Activated T-helper 9 cell treated with anti-CD3 and anti-CD28 coated beads, Interleukin-2, amount 50 U/mL, for 16 hours (primary cell): ENCODE results near the gene SLC17A5.
"Not testable (repeated sequence)": the region's sequence is repeated elsewhere in the genome, so short reads cannot be mapped to it uniquely, and the experiment has no call there.

Experiments used
- DNase-seq: peaks from one replicate; pipeline ENCODE4 v3.0.0-alpha.2; 2020; ENCODE audit warnings: low read depth

The SLC17A5 gene

DNA sequence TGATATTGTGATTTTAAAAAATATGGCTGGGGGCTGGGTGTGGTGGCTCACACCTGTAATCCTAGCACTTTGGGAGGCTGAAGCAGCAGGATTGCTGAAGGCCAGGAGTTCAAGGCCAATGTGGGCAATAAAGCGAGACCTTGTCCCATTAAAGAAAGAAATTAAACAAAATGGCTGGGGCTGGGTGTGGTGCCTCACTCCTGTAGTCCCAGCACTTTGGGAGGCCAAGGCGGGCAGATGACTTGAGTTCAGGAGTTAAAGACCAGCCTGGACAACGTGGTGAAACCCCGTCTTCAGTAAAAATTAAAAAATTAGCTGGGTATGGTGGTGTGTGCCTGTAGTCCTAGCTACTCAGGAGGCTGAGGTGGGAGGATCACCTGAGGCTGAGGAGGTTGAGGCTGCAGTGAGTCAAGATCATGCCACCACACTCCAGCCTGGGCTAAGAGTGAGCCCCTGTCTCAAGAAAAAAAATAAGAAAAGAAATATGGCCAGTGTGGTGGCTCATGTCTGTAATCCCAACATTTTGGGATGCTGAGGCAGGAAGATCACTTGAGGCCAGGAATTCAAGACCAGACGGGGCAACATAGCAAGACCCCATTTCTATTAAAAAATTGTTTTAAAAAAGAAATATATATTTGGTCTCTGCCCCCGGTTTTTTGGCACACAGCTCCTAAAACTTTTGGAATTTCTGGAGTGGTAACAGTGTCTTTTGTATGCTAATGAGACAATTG, 39.8 kb downstream of the SLC17A5 start:
- DNase-seq = no peak

DNA sequence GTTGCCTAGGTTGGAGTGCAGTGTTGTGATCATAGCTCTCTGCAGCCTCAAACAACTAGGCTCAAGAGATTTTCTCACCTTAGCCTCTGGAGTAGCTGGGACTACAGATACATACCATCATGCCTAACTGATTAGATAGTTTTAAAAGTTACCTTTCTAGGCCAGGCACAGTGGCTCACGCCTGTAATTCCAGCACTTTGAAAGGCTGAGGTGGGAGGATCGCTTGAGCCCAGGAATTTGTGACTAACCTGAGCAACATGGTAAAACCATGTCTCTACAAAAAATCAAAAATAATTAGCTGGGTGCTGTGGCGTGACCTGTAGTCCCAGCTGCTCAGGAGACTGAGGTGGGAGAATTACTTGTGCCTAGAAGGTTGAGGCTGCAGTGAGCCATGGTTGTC, 41.2 kb downstream of the SLC17A5 start:
- DNase-seq = no peak

DNA sequence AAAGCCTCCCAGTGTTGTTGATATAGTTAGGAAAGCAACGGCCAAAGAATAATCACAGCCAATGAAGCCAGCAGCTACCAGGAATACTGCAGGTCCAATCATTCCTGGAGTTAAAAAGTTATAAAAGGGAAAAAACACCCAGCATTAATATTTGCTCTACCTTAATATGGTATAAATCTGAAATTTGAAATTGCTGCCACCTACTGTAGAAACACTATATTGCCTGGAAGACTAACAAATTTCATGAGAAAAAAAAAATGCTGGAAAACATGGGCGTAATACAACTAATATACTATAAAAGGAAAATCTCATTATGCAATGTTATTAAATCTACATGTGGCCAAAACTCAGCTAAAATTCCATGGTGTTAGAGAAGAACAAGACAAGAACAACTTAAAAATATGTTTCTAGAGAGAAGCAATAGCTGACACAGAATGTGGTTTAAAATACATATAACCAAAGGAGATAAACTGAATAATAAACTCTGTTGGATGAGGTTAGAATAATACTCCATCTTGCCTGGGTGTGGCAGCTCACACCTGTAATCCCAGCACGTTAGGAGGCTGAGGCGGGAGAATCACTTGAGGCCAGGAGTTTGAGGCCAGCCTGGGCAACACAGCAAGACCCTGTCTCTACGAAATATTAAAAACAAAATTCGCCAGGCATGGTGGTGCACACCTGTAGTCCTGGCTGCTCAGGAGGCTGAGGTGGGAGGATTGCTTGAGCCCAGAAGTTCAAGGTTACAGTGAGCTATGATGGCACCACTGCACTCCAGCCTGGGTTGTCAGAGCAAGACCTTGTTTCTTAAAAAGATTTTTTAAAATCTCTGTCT, 43.1 kb downstream of the SLC17A5 start:
- no peak for DNase-seq

DNA sequence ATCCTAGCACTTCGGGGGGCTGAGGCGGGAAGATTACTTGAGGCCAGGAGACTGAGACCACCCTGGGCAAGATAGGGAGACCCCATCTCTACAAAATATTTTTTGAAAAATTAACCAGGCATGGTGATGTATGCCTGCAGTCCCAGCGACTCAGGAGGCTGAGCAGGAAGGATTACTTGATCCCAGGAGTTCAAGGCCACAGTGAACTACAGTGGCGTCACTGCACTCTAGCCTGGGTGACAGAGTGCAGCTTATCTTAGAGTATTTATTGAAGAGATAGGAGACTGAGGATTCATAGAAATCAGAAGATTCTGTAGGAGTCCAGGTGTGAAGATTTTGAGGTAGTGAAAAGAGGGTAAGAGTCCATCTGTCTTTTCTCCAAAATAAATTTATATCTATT, 45.0 kb downstream of the SLC17A5 start:
- DNase-seq = no peak

DNA sequence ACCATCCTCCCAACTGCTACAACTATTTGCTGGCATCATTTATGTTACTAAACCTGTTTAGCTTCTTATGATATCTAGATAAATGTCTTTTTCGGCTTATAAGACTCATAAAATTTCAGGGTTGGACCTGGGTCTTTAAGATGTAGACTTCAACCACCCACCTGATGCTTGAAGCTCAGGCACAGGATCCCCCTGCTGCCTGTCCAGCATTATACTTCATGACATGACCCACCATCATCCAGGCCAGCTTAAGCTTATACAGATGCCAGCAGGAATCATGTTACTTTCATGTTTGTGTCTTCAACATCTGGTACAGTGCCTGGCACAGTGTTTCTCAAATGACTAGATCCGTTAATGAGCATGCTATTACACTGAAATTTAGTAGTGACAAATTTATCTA, 47.4 kb downstream of the SLC17A5 start:
- no peak for DNase-seq

DNA sequence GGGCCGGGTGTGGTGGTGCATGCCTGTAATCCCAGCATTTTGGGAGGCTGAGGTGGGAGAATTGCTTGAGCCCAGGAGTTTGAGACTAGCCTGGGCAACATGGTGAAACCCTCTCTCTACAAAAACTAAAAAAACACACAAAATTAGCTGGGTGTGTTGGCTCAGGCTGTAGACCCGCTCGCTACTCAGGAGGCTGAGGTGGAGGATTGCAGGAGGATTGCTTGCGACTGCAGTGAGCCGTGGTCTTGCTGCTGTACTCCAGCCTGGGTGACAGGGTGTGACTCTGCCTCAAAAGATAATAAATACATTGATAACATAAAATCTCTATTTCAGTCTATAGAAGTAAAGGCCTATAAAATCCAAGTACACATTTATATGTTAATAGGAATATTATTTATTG, 49.3 kb downstream of the SLC17A5 start:
- DNase-seq = no peak

DNA sequence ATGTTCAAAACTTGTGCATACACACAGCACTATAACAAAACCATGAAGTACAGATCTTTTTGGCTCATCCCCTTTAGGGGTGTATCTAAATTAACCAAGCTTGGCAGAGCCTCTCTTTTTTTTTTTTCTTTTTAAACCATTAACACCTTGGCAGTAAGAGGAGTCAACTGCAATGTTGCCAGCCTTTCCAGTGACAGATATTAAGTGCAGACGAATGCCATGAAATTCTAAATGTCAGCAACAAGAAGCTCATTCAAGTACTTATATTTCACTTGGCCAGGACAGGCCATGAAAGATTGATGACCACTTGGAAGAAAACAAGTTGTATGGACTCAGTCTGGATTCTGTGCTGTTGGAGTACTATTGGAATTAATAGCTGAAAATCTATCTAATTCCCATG, 49.8 kb downstream of the SLC17A5 start:
- DNase-seq = no peak

DNA sequence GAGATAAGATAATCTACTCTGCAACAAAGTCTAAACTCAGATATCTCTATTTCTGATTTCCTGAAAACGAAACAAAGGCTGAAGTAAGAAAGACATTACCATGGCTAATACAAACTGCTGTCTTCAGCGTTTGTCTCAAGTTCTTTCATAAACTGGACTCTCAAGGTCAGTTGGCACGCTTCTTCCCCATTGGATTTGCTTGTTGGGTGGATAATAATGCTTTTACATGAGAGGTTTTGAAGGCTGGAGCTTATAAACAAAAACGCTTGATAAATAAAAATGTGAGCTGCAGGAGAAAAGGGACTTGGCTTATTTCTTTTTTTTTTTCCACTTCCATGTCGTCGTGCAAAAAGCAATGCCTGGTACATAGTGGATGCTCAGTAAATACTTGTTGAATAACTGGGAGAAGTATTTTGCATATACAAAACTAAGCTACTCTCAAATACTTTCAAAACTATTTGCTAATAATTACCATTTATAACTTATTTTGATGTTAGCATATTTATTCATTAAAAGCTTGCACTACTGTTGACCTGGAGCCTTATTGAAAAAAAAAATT, 67.3 kb downstream of the SLC17A5 start:
- DNase-seq = no peak

DNA sequence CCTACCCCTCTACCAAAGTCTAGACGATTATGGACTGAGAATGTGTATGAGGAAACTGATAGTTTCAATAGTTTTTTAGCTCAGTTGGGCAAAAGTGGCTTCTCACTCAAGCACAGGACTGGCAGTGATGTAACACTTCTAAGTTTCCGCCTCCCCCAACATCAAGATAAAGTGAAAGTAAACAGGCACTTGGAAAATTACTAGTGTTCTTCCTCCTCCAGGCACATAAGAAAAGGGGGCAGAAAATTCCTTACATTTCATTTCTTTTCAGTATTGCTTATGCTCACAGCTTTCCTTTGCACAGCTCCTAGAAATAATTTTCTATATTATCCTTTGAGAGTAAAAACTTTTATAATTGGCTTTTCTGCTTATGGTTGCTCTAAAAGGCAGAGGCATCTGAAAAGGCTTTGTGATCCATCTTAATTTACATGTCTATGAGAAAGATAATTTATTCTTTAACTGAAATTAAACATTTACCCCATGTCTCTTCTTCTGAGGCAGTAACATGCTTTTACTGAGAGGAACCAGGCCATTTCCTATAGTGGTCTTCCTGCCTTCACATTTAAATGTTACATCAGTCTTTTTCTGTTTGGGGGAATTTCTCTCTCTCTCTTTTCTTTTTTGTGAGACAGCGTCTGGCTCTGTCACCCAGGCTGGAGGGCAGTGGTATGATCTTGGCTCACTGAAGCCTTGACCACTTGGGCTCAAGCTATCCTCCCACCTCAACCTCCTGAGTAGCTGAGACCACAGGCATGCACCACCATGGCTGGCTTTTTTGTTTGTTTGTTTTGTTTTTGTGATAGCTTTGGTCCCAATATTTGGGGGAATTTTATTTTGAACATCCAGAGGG, 68.0 kb downstream of the SLC17A5 start:
- DNase-seq = no peak

DNA sequence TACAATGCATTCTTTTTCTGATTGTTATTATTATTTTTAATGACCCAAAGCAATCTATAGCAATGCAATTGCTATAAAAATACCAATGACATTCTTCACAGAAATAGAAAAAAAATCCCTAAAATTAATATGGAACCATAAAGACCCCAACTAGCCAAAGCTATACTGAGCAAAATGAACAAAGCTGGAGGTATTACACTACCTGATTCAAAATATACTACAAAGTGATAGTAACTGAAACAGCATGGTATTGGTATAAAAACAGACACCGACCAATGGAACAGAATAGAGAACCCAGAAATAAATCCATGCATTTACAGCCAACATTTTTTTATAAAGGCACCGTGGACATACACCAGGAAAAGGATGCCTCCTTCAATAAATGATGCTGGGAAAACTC, 72.5 kb downstream of the SLC17A5 start:
- no peak for DNase-seq

DNA sequence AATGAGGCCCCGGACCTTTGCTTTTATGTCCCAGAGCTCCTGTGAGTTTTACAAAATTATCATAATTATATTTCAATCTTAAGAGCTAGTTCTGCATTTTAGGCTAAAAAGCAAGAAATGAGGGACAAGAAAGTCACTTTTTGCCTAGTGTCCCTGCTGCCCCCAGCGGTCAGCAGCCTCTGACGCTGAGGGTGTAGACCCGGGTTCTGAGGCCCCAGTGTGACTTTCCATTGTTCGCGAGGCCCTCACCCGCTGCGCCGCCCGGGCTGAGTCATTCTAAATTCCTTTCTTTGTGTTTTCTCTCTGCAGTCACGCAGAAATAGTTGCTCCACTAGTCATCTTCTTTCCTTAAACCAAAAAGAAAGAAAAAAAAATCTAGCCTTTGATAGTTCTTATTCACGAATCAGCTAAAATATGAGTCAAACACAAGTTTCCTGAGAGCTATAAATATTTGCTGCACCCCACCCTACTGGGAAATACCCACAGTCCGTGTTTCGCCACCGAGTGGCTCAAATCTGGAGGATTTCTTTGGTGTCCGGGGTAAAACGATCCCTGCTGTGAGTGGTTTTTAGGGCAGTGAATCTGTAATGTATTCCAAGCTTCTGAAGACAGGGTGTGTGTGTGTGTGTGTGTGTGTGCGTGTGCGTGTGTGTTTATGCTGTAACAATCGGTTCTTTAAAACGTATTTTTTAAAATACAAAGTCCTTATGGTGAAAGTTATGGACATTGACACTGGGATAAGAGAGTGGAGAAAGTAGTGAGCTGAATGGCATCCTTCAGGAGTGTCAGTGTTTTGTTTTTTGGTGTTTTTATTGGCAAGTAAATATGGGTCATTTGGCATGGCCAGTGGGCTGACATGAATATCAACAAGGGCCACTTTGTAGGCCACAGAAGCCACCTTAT, 73.3 kb downstream of the SLC17A5 start:
- DNase-seq = peak; percentile 70

DNA sequence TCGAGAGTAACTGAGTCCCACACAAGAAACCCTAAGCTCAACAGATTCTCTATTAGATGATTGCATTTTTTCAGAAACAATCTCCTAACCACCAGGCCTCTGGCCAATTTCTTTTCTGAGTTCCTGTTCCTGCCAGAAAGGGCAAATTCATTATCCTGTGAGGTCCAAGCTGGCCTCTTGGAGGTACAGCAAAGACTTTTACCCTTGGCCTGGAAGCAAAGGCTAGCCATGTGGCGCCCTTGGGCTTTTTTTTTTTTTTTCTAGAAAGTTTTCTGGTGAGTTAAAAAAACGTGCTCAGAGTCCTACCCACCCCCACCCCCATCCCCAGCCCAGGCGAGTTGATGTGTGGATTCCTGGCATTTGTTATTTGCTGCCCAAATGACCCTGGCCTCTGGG, 73.9 kb downstream of the SLC17A5 start:
- DNase-seq = no peak

DNA sequence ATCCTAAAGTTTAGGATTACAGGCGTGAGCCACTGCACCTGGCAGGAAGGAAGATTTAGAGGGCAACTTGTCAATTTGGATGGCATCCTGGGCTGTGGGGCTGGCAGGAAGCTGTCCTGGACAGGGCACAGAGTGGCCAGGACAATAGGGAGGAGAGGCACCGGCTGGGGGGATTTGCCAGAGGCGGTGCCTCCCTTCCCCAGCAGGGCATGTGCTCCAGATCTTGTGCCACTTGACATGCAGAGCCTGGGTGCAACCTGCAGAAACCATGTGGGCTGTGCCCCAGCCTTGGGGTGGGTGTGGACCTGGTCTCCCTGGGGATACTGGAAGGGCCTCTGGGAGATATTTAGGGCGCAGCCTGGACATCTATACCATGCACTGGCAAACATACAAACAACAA, 74.4 kb downstream of the SLC17A5 start:
- DNase-seq = no peak

DNA sequence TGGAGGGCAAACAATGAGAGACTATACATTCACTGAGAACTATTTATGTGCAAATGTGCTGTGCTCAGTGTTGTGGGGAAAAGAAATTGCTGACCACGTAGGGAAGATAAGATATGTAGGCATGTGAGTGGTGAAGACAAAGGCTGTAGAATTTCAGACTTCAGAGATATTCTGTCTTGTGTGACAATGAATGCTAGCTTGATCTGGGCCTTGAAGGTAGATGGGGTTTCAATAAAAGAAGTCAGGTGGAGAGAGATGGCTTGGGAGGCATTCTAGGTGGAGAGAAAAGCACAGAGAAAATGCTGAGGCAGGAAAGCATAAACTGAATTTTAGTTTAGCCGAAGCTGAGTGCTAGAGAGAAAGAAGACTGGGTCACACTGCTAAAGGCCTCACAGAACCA, 76.1 kb downstream of the SLC17A5 start:
- DNase-seq = no peak

DNA sequence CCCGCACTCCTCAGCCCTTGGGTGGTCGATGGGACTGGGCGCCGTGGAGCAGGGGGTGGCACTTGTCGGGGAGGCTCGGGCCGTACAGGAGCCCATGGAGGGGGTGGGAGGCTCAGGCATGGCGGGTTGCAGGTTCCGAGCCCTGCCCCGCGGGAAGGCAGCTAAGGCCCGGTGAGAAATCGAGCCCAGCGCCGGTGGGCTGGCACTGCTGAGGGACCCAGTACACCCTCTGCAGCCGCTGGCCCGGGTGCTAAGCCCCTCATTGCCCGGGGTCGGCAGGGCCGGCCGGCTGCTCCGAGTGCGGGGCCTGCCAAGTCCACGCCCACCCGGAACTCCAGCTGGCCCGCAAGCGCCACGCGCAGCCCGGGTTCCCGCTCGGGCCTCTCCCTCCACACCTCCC, 81.3 kb downstream of the SLC17A5 start:
- DNase-seq = not testable (repeated sequence)

DNA sequence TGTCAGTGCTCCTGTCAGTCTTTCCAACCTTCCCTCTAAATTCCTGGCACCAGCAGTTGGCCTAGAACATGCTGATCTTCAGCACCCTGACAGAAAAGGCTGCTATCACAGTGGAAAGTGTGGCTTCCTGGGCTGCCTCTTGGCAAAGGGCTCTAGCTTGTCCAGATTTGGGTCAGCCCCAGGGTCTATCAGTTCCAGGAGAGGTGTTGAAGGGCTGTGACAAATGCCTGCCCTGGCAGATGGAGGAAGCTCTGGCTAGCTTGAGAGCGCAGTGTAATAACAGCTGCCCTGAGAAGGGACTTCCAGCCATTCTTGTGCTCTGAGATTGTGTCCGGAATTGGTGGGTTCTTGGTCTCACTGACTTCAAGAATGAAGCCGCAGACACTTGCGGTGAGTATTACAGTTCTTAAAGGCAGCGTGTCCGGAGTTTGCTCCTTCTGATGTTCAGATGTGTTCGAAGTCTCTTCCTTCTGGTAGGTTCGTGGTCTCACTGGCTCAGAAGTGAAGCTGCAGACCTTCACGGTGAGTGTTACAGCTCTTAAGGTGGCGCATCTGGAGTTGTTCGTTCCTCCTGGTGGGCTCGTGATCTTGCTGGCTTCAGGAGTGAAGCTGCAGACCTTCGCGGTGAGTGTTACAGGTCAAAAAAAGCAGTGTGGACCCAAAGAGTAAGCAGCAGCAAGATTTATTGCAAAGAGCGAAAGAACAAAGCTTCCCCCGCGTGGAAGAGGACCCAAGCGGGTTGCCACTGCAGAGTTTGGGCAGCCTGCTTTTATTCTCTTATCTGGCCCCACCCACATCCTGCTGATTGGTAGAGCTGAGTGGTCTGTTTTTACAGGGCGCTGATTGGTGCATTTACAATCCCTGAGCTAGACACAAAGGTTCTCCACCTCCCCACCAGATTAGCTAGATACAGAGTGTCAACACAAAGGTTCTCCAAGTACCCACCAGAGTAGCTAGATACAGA, 82.3 kb downstream of the SLC17A5 start:
- not testable (repeated sequence) for DNase-seq

DNA sequence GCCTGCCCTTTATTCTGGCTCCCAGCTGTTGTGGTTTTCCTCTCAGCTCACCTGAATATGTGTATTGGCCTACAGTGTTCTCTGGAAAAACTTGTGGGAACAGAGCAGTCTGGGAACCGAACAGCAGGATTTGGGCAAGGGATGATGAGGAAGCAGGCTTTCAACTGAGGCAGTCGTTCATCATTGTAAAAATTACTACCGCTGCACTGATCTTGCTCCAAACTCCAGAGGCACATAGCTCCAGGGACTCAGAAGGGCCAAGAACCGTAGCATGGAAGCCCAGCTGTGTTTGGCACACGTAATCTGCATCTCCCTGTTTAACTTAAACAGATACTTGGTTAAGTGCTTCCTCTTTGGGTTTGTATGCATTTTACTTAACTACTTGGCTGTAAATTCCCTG, 84.7 kb downstream of the SLC17A5 start:
- no peak for DNase-seq

DNA sequence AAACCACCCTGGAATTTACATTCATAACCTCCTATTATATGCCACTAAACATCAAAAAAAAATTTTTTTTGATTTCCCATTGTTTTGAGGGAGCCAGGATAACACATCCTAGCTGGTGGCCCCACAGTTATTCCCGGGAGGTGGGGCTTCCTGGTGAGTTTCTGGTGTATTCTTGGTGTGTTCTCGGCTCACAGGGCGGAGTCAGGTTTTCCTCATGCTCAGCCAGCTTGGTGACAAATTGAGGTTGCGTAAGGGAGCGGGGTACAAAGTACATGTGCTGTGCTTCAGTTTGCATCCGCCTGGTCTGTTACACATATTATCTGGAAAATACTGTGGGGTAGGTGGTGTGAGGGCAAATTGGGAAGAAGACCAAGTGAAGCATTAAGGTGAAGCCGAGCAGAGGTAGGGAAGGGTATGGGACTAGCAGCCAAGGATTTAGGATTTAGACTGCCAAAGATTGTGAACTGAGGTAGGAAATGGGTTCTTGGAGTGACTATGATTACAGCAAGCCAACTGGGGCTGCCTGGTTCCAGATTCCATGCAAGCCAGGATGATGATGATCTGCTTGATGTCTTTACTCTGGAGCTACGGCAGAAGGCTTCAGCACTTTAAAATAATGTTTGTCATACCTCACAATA, 86.7 kb downstream of the SLC17A5 start:
- DNase-seq = no peak

DNA sequence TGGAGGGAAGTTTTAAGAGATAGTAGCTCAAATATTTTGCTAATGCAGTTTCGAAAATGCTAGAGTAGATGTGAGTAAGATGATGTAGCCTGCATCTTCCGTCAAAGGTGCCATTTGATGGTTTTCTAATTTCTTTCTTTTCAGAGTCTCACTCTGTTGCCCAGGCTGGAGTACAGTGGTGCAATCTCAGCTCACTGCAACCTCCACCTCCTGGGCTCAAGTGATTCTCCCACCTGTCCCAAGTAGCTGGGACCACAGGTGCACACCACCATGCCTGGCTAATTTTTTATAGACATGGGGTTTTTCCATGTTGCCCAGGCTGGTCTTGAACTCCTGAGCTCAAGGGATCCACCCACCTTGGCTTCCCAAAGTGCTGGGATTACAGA, 87.3 kb downstream of the SLC17A5 start:
- not testable (repeated sequence) for DNase-seq
